Skeletal muscle cell (primary cell): Measurements from ENCODE around the gene KCNC4.
A peak's percentile ranks its signal among the peaks of the same experiment; 100 is the strongest.

Source experiments
- DNase-seq: peaks from one replicate; pipeline ENCODE4 v3.0.0-alpha.2; 2010; ENCODE audit warnings: low read depth
- H3K4me3 ChIP-seq: 2 replicates; pipeline ENCODE4 v1.5.1; 2011; ENCODE audit warnings: low read depth, mild to moderate bottlenecking, control low read depth, low read length, moderate library complexity

The KCNC4 gene

GRCh38 chr1:110225756-110226404, 15.8 kb downstream of the KCNC4 start:
- no peak overlapping the region for H3K4me3 ChIP-seq
- no peak for DNase-seq

DNA sequence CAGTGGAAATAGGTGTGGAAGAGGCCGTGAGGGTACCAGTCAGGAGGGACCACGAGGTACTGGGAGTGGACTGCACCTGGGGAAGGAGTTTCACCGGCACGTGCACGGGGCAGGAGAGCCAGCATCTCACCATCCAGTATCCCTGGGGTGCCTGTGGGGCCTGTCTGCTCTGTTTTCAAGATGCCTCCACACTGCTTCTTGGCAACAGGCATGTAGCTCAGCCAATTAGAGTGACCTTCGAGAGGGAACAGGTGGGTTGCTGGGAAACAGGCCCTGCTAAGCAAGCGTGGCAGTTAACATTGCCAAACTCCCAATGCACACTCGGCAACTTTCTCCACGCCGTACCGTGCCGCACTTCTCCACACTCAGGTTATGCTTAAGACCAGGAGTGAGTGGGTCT, 17.7 kb downstream of the KCNC4 start:
- H3K4me3 ChIP-seq = no peak overlapping the region
- no peak for DNase-seq

GRCh38 chr1:110228381-110228780, 18.3 kb downstream of the KCNC4 start:
- DNase-seq = no peak
- H3K4me3 ChIP-seq = no peak overlapping the region

GRCh38 chr1:110228869-110229268, 18.8 kb downstream of the KCNC4 start:
- no peak overlapping the region for H3K4me3 ChIP-seq
- no peak for DNase-seq

- DNase-seq = no peak
- no peak overlapping the region for H3K4me3 ChIP-seq
Measured at GRCh38 chr1:110229348-110230001, 19.4 kb downstream of the KCNC4 start.

DNA sequence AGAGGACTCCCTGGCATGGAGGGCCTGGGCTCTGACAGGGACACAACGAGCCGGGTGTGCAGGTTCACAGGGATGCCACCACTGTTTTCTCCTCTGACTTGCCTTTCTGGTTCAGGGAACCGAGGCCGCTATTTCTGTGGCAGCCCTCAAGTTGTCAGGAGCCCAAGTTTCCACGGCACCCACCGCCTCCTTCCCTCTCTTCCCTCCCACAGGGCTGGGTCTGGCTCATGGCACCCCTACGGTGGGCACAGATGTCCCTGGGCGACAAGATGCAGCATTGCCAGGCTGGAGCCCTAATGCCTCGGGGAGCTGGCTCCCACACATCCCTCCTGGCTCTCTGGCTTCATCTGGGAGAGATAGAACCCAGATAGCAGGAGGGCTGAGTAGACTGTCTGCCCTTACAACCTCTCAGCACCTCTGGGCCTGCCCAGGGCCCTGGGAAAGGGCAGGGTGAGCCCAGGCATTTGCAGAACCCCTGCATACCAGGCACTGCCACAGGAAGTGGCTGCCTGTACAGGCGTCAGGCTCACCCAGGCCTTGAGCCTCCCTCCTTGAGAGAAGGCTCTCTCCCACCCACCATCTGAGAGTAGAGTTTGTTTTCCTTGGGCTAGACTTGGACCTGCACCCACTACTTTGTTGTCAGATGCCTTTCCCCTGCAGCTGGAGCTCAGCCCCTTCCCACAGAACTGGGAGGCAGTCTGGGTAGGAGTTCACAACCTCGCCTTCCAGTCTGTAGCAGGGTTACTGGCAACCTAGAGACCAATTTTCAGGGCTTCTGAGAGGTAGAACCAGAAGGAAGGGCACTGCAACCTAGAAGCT, 20.5 kb downstream of the KCNC4 start:
- H3K4me3 ChIP-seq = no peak overlapping the region
- DNase-seq = no peak

DNA sequence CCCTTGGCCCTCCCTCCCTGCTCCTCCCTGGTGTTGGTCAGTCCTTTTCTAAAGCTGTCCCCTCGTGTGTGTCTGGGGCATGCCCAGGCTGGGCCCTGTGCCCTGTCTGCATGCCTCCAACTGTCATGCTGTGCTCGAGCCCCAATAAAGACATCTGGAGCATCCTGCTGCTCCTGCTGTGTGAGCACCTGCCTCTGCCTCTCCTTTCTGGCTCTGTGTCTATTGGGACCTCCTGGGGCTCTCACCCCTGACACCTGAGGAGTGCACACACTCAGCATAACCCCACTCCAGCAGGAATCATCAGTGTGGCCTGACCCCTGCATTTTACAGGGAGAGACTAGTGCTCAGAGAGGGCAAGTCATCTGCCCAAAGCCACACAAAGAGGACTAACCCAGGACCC, 23.7 kb downstream of the KCNC4 start:
- no peak for DNase-seq
- no peak overlapping the region for H3K4me3 ChIP-seq

- no peak for DNase-seq
Measured at GRCh38 chr1:110234691-110235090, 24.6 kb downstream of the KCNC4 start.

DNA sequence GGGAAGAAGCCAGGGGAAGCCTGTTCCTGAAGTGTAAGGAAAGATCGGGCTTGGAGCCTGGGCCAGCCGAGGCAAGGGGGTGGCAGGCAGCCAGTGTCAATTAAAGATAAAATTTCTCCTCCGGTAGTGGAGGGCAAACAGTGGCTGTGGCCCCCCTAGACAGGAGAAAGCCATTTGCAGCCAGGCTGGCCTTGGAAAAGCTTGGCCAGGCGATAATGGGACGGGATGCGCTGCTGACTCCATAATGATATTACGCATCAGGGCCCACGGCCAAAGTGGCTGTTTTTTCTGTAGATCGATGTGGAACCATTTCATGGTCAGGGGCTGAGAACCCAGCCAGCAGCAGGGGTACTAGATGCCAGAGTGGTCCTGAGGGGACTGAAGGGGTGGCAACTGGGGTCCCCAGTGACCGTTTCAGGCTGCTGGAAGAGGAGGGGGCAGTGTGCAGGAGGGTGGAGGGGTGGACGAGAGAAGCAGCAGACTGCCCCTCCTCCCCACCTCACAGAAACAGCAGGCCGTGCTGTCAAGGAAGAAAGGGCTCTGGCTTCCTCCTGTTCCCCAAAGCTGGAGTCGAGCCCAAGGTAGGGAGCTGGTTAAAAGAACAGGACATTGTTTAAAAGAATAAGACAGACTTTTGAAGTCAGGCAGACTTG, 25.2 kb downstream of the KCNC4 start:
- no peak for DNase-seq
- H3K4me3 ChIP-seq = no peak overlapping the region

More at GRCh38 chr1:110234691-110235090, 24.6 kb downstream of the KCNC4 start:
- H3K4me3 ChIP-seq = no peak overlapping the region

- H3K4me3 ChIP-seq = no peak overlapping the region
- peak; percentile 51 for DNase-seq
Measured at GRCh38 chr1:110235834-110236682, 25.9 kb downstream of the KCNC4 start.

DNA sequence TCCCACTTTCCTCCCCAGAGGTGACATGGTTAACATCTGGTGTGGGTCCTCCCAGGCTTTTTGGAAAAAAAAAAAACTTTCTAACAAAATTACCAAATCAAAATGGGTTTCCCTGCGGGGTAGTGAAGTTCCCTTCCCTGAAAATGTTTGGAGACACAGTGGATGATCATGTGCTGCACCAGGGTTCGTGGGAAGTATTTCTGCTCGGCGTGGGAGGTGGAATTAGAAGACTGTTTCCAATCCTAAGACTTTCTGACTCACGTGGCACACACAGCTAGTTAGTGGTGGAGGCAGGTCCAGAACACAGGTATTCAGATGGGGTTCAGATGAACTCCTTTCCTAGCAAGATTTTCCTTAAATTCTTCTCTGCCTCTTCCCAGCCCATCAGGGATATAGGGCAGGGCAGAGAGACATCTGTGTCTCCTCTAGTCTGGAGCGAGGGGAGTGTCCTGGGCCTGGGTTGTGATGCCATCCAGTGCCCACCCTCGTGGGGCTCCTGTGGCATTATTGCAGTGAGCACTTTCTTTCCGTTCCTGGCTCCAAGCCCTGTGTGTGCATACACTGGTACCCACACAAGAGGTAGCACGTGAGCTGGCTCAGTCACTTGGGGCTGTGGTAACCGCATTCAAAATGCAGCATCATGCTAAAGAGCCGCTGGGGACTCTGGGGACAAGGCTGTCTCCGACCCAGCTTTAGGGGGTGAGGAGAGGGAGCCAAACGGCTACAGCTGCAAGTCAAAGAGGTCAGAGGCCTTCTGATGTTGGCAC, 27.5 kb downstream of the KCNC4 start:
- no peak overlapping the region for H3K4me3 ChIP-seq
- DNase-seq = no peak

DNA sequence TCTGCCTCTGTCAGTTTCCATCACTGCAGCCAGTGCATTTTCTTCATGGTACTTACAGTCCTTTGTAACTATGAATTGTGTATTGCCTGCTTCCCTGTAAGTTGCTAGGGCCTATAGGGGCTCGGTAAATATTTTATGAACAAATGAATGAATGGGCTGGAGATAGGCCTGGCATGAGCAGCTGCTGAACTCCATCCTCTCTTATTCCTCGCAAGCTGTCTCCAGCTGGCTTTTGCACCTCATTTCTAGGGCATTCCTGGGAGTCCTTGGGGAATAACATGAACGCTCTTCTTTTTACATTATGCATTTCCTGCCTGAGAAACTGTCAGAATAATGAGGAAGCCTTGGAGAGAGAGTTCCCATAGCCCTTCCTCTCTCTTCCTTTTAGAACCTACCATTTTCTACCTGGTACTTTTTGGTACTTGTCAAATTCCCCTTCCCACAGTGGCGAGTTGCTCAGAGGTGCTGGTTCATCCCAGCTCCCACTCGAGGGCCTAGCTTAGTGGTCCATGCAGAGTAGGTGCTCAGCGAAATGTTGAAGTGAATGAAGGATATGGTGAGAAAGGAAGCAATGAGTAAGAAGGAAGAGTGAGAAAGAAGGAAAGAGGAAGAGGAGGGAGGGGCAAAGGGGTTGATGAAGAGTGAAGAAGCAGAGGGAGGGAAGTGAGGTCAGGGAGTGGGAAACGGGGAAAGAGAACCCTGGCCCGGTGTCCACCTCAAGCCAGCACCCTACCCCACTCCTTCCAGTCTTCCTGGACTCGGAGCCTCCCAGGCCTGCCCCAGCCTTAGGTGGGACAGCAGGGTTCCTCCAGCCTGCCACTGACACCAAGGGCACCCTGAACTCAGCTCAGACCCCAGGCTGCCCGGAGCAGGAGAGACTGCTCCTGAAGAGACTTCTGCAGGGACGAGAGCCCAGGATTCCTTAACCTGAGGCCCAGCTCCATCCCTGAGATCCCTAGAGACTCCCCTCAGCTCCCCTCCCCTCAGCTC, 29.6 kb downstream of the KCNC4 start:
- DNase-seq = peak; percentile 36

GRCh38 chr1:110240476-110241210, 30.5 kb downstream of the KCNC4 start:
- DNase-seq = no peak
- no peak overlapping the region for H3K4me3 ChIP-seq

More for the DNA sequence above, 29.6 kb downstream of the KCNC4 start:
- no peak overlapping the region for H3K4me3 ChIP-seq

GRCh38 chr1:110241516-110241915, 31.4 kb downstream of the KCNC4 start:
- DNase-seq = no peak
- no peak overlapping the region for H3K4me3 ChIP-seq

- no peak for DNase-seq
- no peak overlapping the region for H3K4me3 ChIP-seq
Measured at GRCh38 chr1:110242062-110242461, 31.9 kb downstream of the KCNC4 start.

- H3K4me3 ChIP-seq = no peak overlapping the region
- no peak for DNase-seq
Measured at GRCh38 chr1:110242731-110243130, 32.6 kb downstream of the KCNC4 start.

DNA sequence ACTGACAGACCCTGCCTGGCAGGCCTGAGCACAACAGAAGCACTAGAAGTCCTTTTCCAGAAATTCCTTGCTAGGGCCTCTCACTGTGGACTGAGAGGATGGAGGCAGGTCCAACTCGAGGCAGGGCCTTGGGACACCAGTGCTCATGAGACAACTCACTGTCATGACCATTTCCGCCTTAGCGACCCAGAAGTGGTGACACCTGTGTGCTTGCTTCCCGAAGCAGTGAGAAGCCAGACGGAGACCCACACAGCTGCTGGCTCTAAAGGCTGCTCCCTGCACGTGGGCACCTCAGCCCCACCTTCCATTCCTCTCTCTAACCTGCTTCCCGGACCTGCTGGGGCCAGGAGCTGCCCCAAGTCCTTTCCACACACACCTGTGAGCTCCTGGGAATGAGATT, 33.0 kb downstream of the KCNC4 start:
- no peak for DNase-seq
- no peak overlapping the region for H3K4me3 ChIP-seq
